ENCODE results near the gene CCND2. TPM values are rescaled to one million over a fixed set of nuclear protein-coding genes. Genes with fewer than 3 reads are reported as not detected.

CCND2 gene
- total and polyA plus RNA-seq, 2 of the 4 experiments (the other 2 are of a cell fraction), result 1.1 to 2.3 TPM

GRCh38 chr12:4240981-4241380 is 32.6 kb upstream of the CCND2 start:
- H3K14ac ChIP-seq (replicated peaks; ENCODE audit: low read depth, low read length), result no peak overlapping the region
- no peak overlapping the region for H3K4me2 ChIP-seq (ENCODE audit: low read depth, low read length)
- DNase-seq (no peak), ATAC-seq (ENCODE audit: low read depth) (no peak)
- no TSS peak for BruUV-seq (replicated peaks)
- no peak overlapping the region for H3K4ac ChIP-seq (ENCODE audit: low read depth, low read length)
- H3K4me3 ChIP-seq (ENCODE audit: insufficient read depth, low read depth, low read length), result no peak overlapping the region
- H3K4me1 ChIP-seq (ENCODE audit: control insufficient read depth, insufficient read depth, low read length), result no peaks in the 10 kb centered on the region
- TF ChIP-seq BHLHE40 (IDR thresholded peaks at IDR 0.05; ENCODE audit: low read depth, low read length), result no peak
- TF ChIP-seq CHD1 (IDR thresholded peaks at IDR 0.05; ENCODE audit: low read depth, low read length), result no peak
- no peak for TF ChIP-seq CEBPB (IDR thresholded peaks at IDR 0.05; ENCODE audit: low read depth, low read length)
- no peak for TF ChIP-seq SMC3 (IDR thresholded peaks at IDR 0.05; ENCODE audit: low read depth, low read length)
- TF ChIP-seq, protein P1, sequence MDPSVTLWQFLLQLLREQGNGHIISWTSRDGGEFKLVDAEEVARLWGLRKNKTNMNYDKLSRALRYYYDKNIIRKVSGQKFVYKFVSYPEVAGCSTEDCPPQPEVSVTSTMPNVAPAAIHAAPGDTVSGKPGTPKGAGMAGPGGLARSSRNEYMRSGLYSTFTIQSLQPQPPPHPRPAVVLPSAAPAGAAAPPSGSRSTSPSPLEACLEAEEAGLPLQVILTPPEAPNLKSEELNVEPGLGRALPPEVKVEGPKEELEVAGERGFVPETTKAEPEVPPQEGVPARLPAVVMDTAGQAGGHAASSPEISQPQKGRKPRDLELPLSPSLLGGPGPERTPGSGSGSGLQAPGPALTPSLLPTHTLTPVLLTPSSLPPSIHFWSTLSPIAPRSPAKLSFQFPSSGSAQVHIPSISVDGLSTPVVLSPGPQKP (IDR thresholded peaks at IDR 0.05; ENCODE audit: borderline replicate concordance, low read depth, low read length), result no peak
- TF ChIP-seq MAZ (IDR thresholded peaks at IDR 0.05; ENCODE audit: borderline replicate concordance, low read depth, low read length), result no peak
- TF ChIP-seq, protein P2, sequence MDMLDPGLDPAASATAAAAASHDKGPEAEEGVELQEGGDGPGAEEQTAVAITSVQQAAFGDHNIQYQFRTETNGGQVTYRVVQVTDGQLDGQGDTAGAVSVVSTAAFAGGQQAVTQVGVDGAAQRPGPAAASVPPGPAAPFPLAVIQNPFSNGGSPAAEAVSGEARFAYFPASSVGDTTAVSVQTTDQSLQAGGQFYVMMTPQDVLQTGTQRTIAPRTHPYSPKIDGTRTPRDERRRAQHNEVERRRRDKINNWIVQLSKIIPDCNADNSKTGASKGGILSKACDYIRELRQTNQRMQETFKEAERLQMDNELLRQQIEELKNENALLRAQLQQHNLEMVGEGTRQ (IDR thresholded peaks at IDR 0.05; ENCODE audit: low read depth, low read length), result no peak
- TF ChIP-seq RFX5 (IDR thresholded peaks at IDR 0.05; ENCODE audit: low read depth, low read length), result no peak
- H3K23ac ChIP-seq (ENCODE audit: low read depth, low read length), result no peak overlapping the region
- no peak overlapping the region for H4K8ac ChIP-seq (ENCODE audit: low read depth in 2 of 2, low read length in 2 of 2)
- intact Hi-C loops (cut with micrococcal nuclease) (no loop called here), dilution Hi-C loops (cut with HindIII; ENCODE audit: low sequenced_read_pairs, unreplicated experiment) (no loop called here), in situ Hi-C loops (cut with MboI; ENCODE audit: low sequenced_read_pairs) (no loop called here)
- H2BK120ac ChIP-seq (ENCODE audit: low read depth, low read length), result no peak overlapping the region
- H4K91ac ChIP-seq (ENCODE audit: insufficient read depth, low read depth, low read length), result no peak overlapping the region
- CTCF ChIA-PET, result no interaction called here
- H2AFZ ChIP-seq (replicated peaks; ENCODE audit: low read length, poor library complexity), result no peak overlapping the region
- no peaks in the 10 kb centered on the region for H3K27me3 ChIP-seq (ENCODE audit: control insufficient read depth, insufficient read depth, low read length)
- WGBS, 2 experiments (ENCODE audit: extremely low coverage in 2 of 2, insufficient read length in 1 of 2), result no CpG with 5 or more reads among the region's 5 CpGs
- no peak overlapping the region for H4K5ac ChIP-seq (ENCODE audit: low read depth, low read length)
- H3K9me1 ChIP-seq (ENCODE audit: insufficient read depth, low read length), result no peaks in the 10 kb centered on the region
- POLR2A ChIA-PET (ENCODE audit: unreplicated experiment), result no interaction called here
- H3K27ac ChIP-seq (ENCODE audit: insufficient read depth, low read length), result no peak overlapping the region
- H3K36me3 ChIP-seq (ENCODE audit: control insufficient read depth, insufficient read depth, low read length), result no peaks in the 10 kb centered on the region
- H3K56ac ChIP-seq (ENCODE audit: extremely low read depth, insufficient read depth, low read length), result no peak overlapping the region
- H2BK20ac ChIP-seq (ENCODE audit: low read depth, low read length), result no peak overlapping the region
- H3K18ac ChIP-seq (ENCODE audit: low read depth, low read length), result no peak overlapping the region
- H3K9ac ChIP-seq (ENCODE audit: low read depth, low read length), result no peak overlapping the region
- H2BK5ac ChIP-seq (ENCODE audit: low read depth, low read length, poor library complexity, severe bottlenecking), result no peak overlapping the region
- no peaks in the 10 kb centered on the region for H4K20me1 ChIP-seq (ENCODE audit: insufficient read depth, low read length)
- H2AK5ac ChIP-seq (ENCODE audit: low read depth, low read length), result no peak overlapping the region
- no peaks in the 10 kb centered on the region for H3K79me1 ChIP-seq (ENCODE audit: low read depth in 1 of 2, low read length in 2 of 2)
- H2BK15ac ChIP-seq (ENCODE audit: low read depth, low read length), result no peak overlapping the region
- no peak overlapping the region for H2AK9ac ChIP-seq (replicated peaks; ENCODE audit: low read depth, low read length, poor library complexity)
- H3K9me3 ChIP-seq (ENCODE audit: control insufficient read depth, insufficient read depth, low read length), result peaks cover 4% of the 10 kb centered on the region; the same call in 1 of the 2 replicates

Measured in IMR-90 (cell line).